ENCODE results near the gene NDUFB5. TPM values are rescaled to one million over a fixed set of nuclear protein-coding genes. Genes with fewer than 3 reads are reported as not detected.

The NDUFB5 gene
- total RNA-seq, 1 experiment from 2014 or later, result 78.9 TPM

GRCh38 chr3:179663093-179663492, 58.5 kb downstream of the NDUFB5 start:
- no peak for DNase-seq
- Mint-ChIP-seq H3K27me3 (ENCODE audit: low read depth) (no peaks in the 10 kb centered on the region), H3K4me1 (peaks cover 39 to 44% of the 10 kb centered on the region in 2 experiments), H3K36me3 (ENCODE audit: insufficient read depth in 1 of 3, low read depth in 3 of 3) (no peaks in the 10 kb centered on the region; a peak in 1 of 7 replicates), H3K9me3 (no peaks in the 10 kb centered on the region; a peak in 1 of 5 replicates), H3K27ac (no peak overlapping the region), H3K4me3 (no peak overlapping the region)
- no peak overlapping the region for H2BK5ac ChIP-seq (ENCODE audit: insufficient read length, low read length)
- H3K9me3 ChIP-seq (ENCODE audit: control insufficient read depth, low read depth, low read length), result no peaks in the 10 kb centered on the region
- H3K14ac ChIP-seq (ENCODE audit: insufficient read depth, low read length), result no peak overlapping the region
- H3K23ac ChIP-seq (ENCODE audit: insufficient read length, low read depth, low read length), result no peak overlapping the region
- H3K27me3 ChIP-seq (ENCODE audit: insufficient read depth, low read length), result no peaks in the 10 kb centered on the region
- H4K5ac ChIP-seq (ENCODE audit: insufficient read length, low read depth, low read length), result no peak overlapping the region
- H3K23me2 ChIP-seq (ENCODE audit: insufficient read length, low read depth, low read length, poor library complexity, severe bottlenecking), result no peaks in the 10 kb centered on the region
- no peak overlapping the region for H2BK15ac ChIP-seq (ENCODE audit: low read depth, low read length)
- H3K56ac ChIP-seq (ENCODE audit: insufficient read length, low read depth, low read length), result no peak overlapping the region
- no peak overlapping the region for H3K18ac ChIP-seq (ENCODE audit: insufficient read length, low read depth, low read length)
- WGBS (ENCODE audit: extremely low coverage, insufficient read length, low lambda C conversion rate), result no CpG with 5 or more reads among the region's 1 CpG
- H3K9ac ChIP-seq (ENCODE audit: extremely low read depth, insufficient read length, low read length), result no peak overlapping the region
- H3K79me2 ChIP-seq (ENCODE audit: insufficient read depth, low read length), result peaks cover 15% of the 10 kb centered on the region; the same call in 1 of the 2 replicates
- no peak overlapping the region for H4K91ac ChIP-seq (ENCODE audit: insufficient read length, low read depth, low read length)
- H3K27ac ChIP-seq (ENCODE audit: insufficient read length, low read depth, low read length), result no peak overlapping the region
- no peak overlapping the region for H3T11ph ChIP-seq (ENCODE audit: low read length)
- no peak overlapping the region for H2BK20ac ChIP-seq (ENCODE audit: low read depth, low read length, poor library complexity, severe bottlenecking)
- H3K4me2 ChIP-seq (ENCODE audit: insufficient read depth, insufficient read length, low read length), result no peak overlapping the region
- no peak for TF ChIP-seq CTCF (conservative IDR thresholded peaks at IDR 0.05)
- H2BK120ac ChIP-seq (ENCODE audit: low read depth, low read length, poor library complexity, severe bottlenecking), result no peak overlapping the region
- H4K8ac ChIP-seq (replicated peaks; ENCODE audit: insufficient read length, low read depth, low read length), result no peak overlapping the region
- H3K4me1 ChIP-seq (ENCODE audit: insufficient read depth, low read length), result 0 out of 2 replicates have a peak, but pooled peaks cover 3% of the 10 kb centered on the region
- no peak overlapping the region for H2AK5ac ChIP-seq (ENCODE audit: insufficient read length, low read length)
- H2BK12ac ChIP-seq (ENCODE audit: insufficient read length, low read depth, low read length), result no peak overlapping the region
- H4K20me1 ChIP-seq (ENCODE audit: control insufficient read depth, insufficient read depth, insufficient read length), result no peaks in the 10 kb centered on the region
- H2AFZ ChIP-seq (ENCODE audit: low read length), result no peak overlapping the region
- H3K79me1 ChIP-seq (ENCODE audit: insufficient read depth, low read depth, low read length, poor library complexity, severe bottlenecking), result peaks cover 13% of the 10 kb centered on the region
- H3K4ac ChIP-seq (ENCODE audit: low read depth, low read length), result no peak overlapping the region

Measured in H9 (cell line).